NCI-H1930 (cell line): Measurements from ENCODE around the gene PSD.

Experiments used
- DNase-seq, 2 experiments: peaks; one replicate each; lab custom pipeline; 2025; lab: John Stamatoyannopoulos, UW

Gene PSD

DNA sequence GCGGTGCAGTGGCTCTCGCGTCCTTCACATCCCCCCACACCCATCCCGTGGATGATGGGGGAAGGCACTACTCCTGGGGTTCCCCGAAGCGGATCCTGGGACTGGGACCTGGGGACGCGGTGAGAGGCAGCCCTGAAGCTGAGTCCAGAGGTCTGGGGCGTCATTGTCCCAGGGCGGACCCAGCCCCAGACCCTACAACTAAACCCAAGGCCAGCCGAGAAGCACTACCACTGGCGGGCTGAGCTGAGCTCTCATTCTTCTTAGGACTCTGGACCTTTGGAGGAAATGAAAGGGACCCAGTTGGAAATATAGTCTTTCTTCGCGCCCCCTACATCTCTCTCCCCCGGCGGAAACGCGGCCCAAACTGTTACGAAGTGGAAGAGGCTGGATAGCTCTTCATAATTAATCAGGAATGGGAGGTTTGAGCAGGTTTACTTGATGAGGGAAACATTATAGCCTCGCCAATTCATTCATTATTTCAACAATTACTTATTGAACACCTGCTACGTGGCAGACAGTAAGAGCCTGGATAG lies 1.7 kb upstream of the PSD start:
- no peak for DNase-seq

DNA sequence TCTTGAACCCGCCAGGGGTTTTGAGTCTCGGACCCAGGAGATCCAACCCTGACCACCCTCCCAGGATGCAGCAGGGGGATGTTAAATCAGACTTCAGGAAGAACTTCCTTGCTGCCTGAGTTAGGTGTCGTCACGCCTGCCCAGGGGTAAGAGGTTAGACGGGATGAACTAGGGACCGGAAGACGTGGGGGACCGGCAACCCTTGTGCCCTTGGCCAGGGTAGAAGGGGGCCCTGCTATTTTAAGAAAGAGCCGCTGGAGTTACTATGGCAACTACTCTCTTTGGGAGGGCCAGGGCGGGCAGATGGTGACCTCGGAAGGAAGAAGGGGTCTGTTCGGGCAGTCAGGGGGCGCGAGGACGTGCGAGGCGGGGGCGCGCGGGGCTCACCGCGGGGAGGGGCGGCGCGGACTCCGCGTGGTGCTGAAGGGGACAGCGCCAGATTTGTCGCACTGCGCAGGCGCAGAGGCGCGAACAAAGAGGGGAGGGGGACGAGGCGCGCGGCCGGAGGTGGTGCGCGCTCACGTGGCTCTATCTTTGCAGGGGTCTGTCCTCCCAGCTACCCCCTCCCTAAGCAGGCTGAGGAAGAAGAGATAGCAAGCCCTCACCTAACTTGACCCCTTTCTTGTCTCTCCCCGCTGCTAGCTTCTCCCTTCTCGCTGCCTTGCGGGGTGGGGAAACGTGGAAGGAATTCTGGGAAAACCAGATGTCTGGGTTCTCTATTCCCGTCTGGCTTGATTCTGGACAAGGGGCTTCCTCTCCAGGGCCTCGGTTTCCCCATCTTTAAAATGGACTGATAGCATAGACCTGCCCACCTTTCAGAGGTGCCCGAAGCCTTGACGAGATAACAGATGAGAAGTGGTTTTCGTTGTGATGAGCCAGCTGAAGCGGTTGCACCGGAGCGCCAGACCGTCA lies 940 bp upstream of the PSD start:
- DNase-seq = peak; percentile 46 to 79

DNA sequence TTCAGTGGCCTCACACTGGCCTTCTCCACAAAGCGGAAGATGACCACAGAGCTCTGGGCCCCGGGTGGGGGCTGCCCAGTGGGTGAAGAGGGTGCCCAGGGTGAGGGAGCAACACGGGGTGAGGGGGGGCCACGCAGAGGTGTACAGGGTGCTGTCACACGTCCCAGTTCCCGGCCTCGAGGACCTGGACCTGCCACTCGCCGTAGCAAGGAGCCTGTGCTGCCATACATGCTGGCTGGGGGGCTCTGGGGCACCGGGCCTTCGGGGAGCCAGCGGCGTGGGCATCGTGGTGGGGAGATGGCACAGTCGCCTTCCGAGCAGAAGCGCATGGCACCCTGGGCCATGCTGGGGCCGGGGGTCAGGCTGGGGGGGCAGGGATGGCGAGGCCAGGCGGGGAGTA lies 1.9 kb downstream of the PSD start:
- DNase-seq = no peak

GRCh38 chr10:102416283-102416682 lies 2.3 kb downstream of the PSD start:
- no peak for DNase-seq

- no peak for DNase-seq
Measured at GRCh38 chr10:102414749-102415148, 3.8 kb downstream of the PSD start.

DNA sequence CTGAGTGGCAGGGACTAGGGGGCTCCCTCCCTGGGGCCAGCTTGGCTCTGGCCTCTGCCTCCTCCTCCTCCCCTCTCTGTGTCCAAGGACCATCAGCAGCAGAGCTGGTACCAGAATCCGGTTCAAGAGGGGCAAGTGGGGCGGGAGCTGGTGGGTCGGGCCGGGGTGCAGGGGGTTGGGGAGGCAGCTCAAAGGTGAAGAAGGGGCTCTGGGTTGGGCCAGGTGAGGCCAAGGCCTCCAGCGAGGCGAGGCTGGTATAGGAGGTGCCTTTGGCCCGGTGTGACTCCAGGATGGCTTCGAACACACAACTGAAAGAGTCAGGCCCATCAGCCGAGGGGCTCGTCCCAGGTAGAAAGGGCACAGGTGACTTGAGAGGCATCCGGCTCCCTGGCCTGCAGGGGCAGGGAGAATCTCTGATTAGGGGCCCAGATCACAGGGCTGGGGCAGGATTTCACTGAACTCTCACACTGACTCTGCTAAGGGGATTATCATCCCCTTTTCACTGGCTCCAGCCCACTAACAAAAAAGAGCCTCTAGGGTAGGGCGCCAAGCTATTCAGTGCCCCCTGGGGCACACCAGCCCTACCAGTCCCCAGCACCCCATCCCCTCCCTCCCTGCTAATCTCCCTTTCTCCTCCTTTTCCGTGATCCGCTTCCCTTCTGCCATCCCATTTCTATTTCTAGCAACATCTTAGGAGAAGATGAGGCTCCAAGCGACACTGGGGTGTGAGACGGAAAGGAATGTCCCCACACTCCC lies 4.6 kb downstream of the PSD start:
- no peak for DNase-seq

DNA sequence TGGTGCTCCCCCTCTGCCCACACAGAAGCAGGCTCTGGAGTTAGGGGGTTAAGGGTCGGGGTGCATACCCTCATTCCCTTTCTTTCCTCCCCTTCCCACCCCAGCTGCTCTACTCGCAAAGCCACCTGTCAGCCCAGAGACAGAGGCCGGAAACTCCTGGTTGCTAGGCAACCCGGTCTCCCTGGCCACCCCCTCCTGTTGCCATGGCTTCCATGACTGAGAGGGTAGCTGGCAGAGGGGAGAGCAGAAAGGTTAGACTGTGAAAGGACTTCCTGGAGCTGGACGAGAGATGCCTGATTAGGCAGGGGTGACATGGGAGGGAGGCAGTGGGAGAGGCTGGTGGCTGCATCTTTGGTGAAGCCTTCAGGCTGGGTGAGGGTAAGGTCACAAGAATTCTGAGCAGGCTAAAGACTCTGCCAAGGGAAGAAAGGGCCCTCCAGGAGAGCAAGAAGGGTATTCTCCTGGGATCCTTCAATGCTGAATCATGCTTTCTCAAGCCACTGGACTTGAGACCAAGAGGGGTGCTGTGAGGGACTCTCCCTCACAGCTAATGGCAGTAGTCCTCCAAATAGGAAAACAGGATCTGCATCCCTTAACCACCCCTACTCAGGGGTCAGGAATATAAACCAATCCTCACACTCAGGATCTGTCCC lies 5.4 kb downstream of the PSD start:
- DNase-seq = peak; percentile 45 to 61

- no peak for DNase-seq
Measured at GRCh38 chr10:102412293-102412692, 6.3 kb downstream of the PSD start.

GRCh38 chr10:102411341-102412255 lies 7.0 kb downstream of the PSD start:
- DNase-seq = no peak

DNA sequence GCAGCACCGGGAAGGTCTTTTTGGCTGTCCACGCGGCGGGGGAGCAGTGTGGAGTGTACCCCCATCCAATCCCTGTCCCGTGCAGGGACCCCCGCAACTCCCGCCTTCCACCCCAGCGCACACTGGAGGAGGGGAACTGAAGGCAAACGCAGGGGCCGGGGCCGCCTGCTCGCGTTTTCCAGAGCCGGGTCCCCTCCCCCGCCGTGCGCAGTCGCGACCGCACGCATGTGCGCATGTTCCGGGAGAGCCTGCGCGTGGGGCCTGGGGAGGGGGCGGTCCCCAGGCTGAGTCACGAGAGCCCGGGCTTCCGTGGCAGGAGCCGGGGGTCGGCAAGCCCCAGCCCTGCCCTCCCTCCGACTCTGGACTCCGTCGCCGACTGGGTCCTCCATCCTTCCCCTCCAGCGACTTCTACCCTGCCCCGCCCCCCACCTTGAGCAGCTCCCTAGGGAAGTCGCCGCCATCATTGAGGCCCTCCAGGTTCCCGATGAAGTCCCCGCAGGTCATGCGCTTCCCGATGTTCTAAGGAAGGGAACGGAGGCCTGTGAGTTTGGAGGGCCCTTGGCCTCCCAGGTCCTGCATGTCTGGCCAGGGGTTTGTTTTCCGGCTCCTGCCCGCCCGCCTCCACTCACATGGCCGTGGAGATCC lies 8.0 kb downstream of the PSD start:
- DNase-seq = no peak

GRCh38 chr10:102409604-102410428 lies 8.8 kb downstream of the PSD start:
- DNase-seq = no peak

GRCh38 chr10:102408728-102409603 lies 9.6 kb downstream of the PSD start:
- DNase-seq = peak; percentile 27 to 35

GRCh38 chr10:102408131-102408727 lies 10.4 kb downstream of the PSD start:
- no peak for DNase-seq

GRCh38 chr10:102407425-102408130 lies 11.0 kb downstream of the PSD start:
- DNase-seq = no peak

- DNase-seq = no peak
Measured at GRCh38 chr10:102406815-102407214, 11.8 kb downstream of the PSD start.

- no peak for DNase-seq
Measured at GRCh38 chr10:102405632-102406031, 13.0 kb downstream of the PSD start.

DNA sequence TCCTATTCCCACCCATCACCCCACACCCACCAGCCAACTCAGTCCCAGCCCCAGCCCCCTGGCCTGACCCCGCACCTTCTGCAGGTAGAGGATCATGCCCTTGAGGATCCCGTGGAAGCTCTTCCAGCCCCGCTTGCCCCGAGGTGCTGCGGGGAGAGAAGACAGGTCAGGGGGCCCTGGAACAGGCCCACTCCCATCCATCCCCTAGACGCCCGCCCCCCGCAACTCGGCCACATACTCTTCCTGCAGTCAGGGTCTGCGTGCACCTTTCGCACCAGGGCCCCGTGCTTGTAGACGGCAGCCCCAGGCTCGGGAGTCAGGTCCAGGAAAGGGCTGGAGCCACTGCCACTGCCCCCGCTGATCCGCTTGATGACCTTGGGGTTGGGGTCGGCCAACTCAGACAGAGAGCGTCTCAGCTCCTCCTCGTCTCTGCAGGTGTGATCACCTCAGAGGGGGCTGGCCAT lies 13.4 kb downstream of the PSD start:
- DNase-seq = no peak
